ENCODE results near the gene FBXO42. TPM values are rescaled to one million over a fixed set of nuclear protein-coding genes. Genes with fewer than 3 reads are reported as not detected.
"Not testable (repeated sequence)": the region's sequence is repeated elsewhere in the genome, so short reads cannot be mapped to it uniquely, and the experiment has no call there.

The FBXO42 gene
- total RNA-seq, 1 donor from 2014 or later: 18.8 TPM

DNA sequence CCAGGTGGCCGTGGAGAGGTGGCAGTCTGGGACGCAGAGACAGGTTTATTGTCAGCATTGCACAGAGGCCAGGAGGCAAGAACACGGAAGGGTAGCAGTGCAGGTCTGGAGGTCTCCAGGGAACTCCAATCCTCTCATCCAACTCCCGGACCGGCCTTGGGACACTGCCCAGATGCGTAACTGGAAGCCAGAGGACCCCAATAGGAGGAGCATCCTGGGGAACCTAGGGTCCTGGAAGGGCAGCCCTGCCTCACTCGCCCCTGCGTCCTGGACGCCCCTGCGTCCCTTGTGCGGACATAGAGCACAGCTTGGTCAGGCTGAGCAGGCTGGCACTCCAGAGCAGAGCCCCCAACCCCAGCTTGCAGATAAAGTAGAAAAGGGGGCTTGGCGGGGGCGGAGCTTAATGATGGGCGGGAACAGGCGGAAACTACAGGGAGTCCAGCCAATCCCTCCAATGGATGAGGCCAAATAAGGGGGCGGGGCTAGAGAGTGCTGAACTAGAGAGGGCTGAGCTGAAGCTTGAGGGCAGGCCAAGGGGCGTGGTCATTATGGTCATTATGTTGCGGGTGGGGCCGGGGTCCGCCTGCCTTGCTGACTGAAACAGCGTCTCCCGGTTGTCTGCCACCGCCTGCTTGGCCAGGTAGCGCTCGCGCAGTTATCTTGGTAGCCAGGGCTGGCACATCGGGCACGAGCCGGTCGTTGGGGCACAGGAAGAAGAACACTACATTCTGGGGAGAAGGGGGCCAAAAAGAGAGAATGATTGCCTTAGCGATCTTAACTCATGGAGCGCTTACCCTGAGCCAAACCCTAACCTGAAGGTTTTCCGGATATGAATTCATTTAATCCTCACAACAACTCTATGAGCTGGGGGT, 136.2 kb downstream of the FBXO42 start:
- TF ChIP-seq, protein P1, sequence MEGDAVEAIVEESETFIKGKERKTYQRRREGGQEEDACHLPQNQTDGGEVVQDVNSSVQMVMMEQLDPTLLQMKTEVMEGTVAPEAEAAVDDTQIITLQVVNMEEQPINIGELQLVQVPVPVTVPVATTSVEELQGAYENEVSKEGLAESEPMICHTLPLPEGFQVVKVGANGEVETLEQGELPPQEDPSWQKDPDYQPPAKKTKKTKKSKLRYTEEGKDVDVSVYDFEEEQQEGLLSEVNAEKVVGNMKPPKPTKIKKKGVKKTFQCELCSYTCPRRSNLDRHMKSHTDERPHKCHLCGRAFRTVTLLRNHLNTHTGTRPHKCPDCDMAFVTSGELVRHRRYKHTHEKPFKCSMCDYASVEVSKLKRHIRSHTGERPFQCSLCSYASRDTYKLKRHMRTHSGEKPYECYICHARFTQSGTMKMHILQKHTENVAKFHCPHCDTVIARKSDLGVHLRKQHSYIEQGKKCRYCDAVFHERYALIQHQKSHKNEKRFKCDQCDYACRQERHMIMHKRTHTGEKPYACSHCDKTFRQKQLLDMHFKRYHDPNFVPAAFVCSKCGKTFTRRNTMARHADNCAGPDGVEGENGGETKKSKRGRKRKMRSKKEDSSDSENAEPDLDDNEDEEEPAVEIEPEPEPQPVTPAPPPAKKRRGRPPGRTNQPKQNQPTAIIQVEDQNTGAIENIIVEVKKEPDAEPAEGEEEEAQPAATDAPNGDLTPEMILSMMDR (IDR thresholded peaks at IDR 0.05): no peak
- TF ChIP-seq EZH2 (IDR thresholded peaks at IDR 0.05) (no peak), EZH2phosphoT487 (IDR thresholded peaks at IDR 0.05) (no peak)
- peaks cover 33% of the 10 kb centered on the region for H3K4me1 Mint-ChIP-seq
- Histone ChIP-seq H3K9me3 (ENCODE audit: low read depth) (no peaks in the 10 kb centered on the region), H3K27me3 (peaks cover 42% of the 10 kb centered on the region), H3K4me3 (peak overlapping the region; percentile 48), H2AFZ (replicated peaks) (peak overlapping the region; percentile 44), H3K4me1 (peaks cover 14% of the 10 kb centered on the region), H4K20me1 (ENCODE audit: low read depth) (no peaks in the 10 kb centered on the region), H3K79me2 (ENCODE audit: low read depth) (no peaks in the 10 kb centered on the region), H3K4me2 (peak overlapping the region; percentile 90), H3K27ac (no peak overlapping the region), H3K9ac (no peak overlapping the region), H3K36me3 (no peaks in the 10 kb centered on the region), H3F3A (ENCODE audit: low read depth) (peaks cover 15% of the 10 kb centered on the region)
- H3K36me3 Mint-ChIP-seq: no peaks in the 10 kb centered on the region
- no peak overlapping the region for H3K27ac Mint-ChIP-seq
- DNase-seq (ENCODE audit: low spot score): peak; percentile 100
- H3K9me3 Mint-ChIP-seq: no peaks in the 10 kb centered on the region
- H3K4me3 Mint-ChIP-seq: peak overlapping the region; percentile 87
- H3K27me3 Mint-ChIP-seq (ENCODE audit: insufficient read depth, low read depth): peaks cover 26% of the 10 kb centered on the region

DNA sequence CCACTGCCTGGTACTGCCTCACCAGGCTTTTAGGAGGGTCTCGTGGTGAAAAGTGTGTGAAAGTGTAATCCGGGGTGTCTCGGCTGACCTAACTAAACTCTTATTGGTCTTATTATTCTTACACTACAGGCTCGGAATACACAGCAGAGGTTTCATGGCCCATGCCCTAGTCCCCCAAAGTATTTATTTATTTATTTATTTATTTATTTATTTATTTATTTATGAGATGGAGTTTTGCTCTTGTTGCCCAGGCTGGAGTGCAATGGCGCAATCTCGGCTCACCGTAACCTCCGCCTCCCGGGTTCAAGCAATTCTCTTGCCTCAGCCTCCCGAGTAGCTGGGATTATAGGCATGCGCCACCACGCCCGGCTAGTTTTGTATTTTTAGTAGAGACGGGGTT, 137.0 kb downstream of the FBXO42 start:
- H3K27me3 Mint-ChIP-seq (ENCODE audit: insufficient read depth, low read depth): peaks cover 23% of the 10 kb centered on the region
- H3K36me3 Mint-ChIP-seq; H4K20me1 ChIP-seq (ENCODE audit: low read depth): not testable (repeated sequence)

DNA sequence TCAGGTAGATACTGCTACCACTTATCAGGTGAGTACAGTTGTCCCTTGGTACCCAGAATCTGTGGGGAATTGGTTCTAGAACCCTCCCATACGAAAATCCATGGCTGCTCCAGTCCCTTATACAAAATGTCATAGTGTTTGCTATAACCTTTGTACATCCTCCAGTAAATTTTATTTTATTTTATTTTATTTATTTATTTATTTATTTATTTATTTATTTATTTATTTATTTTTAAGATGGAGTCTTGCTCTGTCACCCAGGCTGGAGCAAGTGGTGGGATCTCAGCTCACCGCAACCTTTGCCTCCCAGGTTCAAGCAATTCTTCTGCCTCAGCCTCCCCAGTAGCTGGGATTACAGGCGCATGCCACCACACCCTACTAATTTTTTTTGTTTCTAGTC, 138.7 kb downstream of the FBXO42 start:
- H3K27ac ChIP-seq; H3K4me3 ChIP-seq; H3K4me2 ChIP-seq; H3K36me3 ChIP-seq; H3K27ac Mint-ChIP-seq; DNase-seq (ENCODE audit: low spot score); H2AFZ ChIP-seq (replicated peaks); H4K20me1 ChIP-seq (ENCODE audit: low read depth); H3K79me2 ChIP-seq (ENCODE audit: low read depth); H3K36me3 Mint-ChIP-seq; H3K9ac ChIP-seq; H3K9me3 ChIP-seq (ENCODE audit: low read depth); H3K4me3 Mint-ChIP-seq; H3K9me3 Mint-ChIP-seq: not testable (repeated sequence)
- peaks cover 40% of the 10 kb centered on the region for H3K4me1 Mint-ChIP-seq
- peaks cover 20% of the 10 kb centered on the region for H3K4me1 ChIP-seq
- H3F3A ChIP-seq (ENCODE audit: low read depth): peaks cover 21% of the 10 kb centered on the region
- H3K27me3 Mint-ChIP-seq (ENCODE audit: insufficient read depth, low read depth): peaks cover 19% of the 10 kb centered on the region
- peaks cover 21% of the 10 kb centered on the region for H3K27me3 ChIP-seq

More for the DNA sequence above, 137.0 kb downstream of the FBXO42 start:
- Histone ChIP-seq H3F3A (ENCODE audit: low read depth) (peaks cover 19% of the 10 kb centered on the region), H3K27me3 (peaks cover 36% of the 10 kb centered on the region), H3K4me1 (peaks cover 15% of the 10 kb centered on the region)
- H3K36me3 ChIP-seq; H2AFZ ChIP-seq (replicated peaks); H3K9me3 Mint-ChIP-seq; H3K27ac ChIP-seq; H3K4me3 ChIP-seq; DNase-seq (ENCODE audit: low spot score); H3K9me3 ChIP-seq (ENCODE audit: low read depth); H3K9ac ChIP-seq; H3K4me3 Mint-ChIP-seq; H3K79me2 ChIP-seq (ENCODE audit: low read depth); H3K27ac Mint-ChIP-seq; H3K4me2 ChIP-seq: not testable (repeated sequence)
- peaks cover 37% of the 10 kb centered on the region for H3K4me1 Mint-ChIP-seq

DNA sequence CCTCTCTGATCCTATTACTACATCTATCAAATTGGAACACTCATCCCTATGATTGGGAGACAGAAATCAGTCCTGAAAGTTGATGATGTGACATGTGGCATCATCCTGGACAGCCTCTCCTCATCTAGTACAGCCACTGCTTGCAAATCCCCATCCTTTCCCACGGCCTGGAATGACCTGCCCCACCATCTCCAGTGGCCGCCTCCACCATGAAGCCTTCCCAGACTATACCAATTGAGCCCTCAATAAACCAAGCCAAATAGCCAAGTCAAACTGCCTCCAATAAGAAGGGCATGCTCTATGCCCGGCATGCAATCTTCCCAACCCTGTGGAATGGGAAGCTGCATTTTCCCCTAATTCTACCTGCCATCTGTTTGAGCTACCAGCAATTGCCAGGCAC, 139.3 kb downstream of the FBXO42 start:
- Mint-ChIP-seq H3K27ac (peak overlapping the region; percentile 8), H3K4me1 (peaks cover 37% of the 10 kb centered on the region), H3K9me3 (no peaks in the 10 kb centered on the region), H3K36me3 (no peaks in the 10 kb centered on the region), H3K27me3 (ENCODE audit: insufficient read depth, low read depth) (peaks cover 16% of the 10 kb centered on the region), H3K4me3 (no peak overlapping the region)
- TF ChIP-seq EZH2phosphoT487 (IDR thresholded peaks at IDR 0.05): no peak
- TF ChIP-seq EZH2 (IDR thresholded peaks at IDR 0.05): no peak
- TF ChIP-seq, protein P1 (IDR thresholded peaks at IDR 0.05): no peak
- Histone ChIP-seq H3K36me3 (no peaks in the 10 kb centered on the region), H3K79me2 (ENCODE audit: low read depth) (no peaks in the 10 kb centered on the region), H3K9me3 (ENCODE audit: low read depth) (no peaks in the 10 kb centered on the region), H3F3A (ENCODE audit: low read depth) (peaks cover 21% of the 10 kb centered on the region), H3K27ac (no peak overlapping the region), H3K9ac (no peak overlapping the region), H3K27me3 (peaks cover 19% of the 10 kb centered on the region), H3K4me2 (no peak overlapping the region), H4K20me1 (ENCODE audit: low read depth) (no peaks in the 10 kb centered on the region), H3K4me3 (no peak overlapping the region), H3K4me1 (peaks cover 20% of the 10 kb centered on the region), H2AFZ (replicated peaks) (peak overlapping the region; percentile 82)
- DNase-seq (ENCODE audit: low spot score): no peak
